Smooth muscle cell (in vitro differentiated cells): Measurements from ENCODE around the gene DVL2. TPM values are rescaled to one million over a fixed set of nuclear protein-coding genes. Genes with fewer than 3 reads are reported as not detected.

Experiments
- DNase-seq: peaks from one replicate; lab custom pipeline; 2025; ENCODE audit not compliant: unreplicated experiment; lab: John Stamatoyannopoulos, UW
- H2AFZ ChIP-seq: fragments of 200-600 bp; sonication (generic); 2 replicates; pipeline ENCODE4 v1.6.0; 2016; ENCODE audit warnings: antibody characterized with exemption, low read depth, mild to moderate bottlenecking
- H3F3A ChIP-seq: fragments of 200-600 bp; sonication (generic); 2 replicates; pipeline ENCODE4 v1.6.0; 2017; ENCODE audit warnings: antibody characterized with exemption, low read depth
- H3K27ac ChIP-seq: fragments of 200-600 bp; sonication (generic); 2 replicates; pipeline ENCODE4 v1.5.1; 2016; ENCODE audit warnings: low read depth, mild to moderate bottlenecking
- H3K27me3 ChIP-seq: fragments of 200-600 bp; sonication (generic); 2 replicates; pipeline ENCODE4 v1.6.1; 2016; ENCODE audit warnings: low read depth, mild to moderate bottlenecking
- H3K36me3 ChIP-seq: fragments of 200-600 bp; sonication (generic); 2 replicates; pipeline ENCODE4 v1.5.1; 2016; ENCODE audit warnings: low read depth
- H3K4me1 ChIP-seq: fragments of 200-600 bp; sonication (generic); 2 replicates; pipeline ENCODE4 v1.5.1; 2016; ENCODE audit warnings: low read depth
- H3K4me2 ChIP-seq: fragments of 200-600 bp; sonication (generic); 2 replicates; pipeline ENCODE4 v1.6.0; 2016; ENCODE audit warnings: mild to moderate bottlenecking
- H3K4me3 ChIP-seq: fragments of 200-600 bp; sonication (generic); 2 replicates; pipeline ENCODE4 v1.5.1; 2016; ENCODE audit warnings: mild to moderate bottlenecking
- H3K79me2 ChIP-seq: fragments of 200-600 bp; sonication (generic); 2 replicates; pipeline ENCODE4 v1.6.0; 2016; ENCODE audit warnings: low read depth, mild to moderate bottlenecking
- H3K9ac ChIP-seq: fragments of 200-600 bp; sonication (generic); 2 replicates; pipeline ENCODE4 v1.6.0; 2016; ENCODE audit warnings: low read depth
- H3K9me3 ChIP-seq: fragments of 200-600 bp; sonication (generic); replicated peaks from 2 replicates; pipeline ENCODE4 v1.5.1; 2016; ENCODE audit warnings: low read depth
- H4K20me1 ChIP-seq: fragments of 200-600 bp; sonication (generic); 2 replicates; pipeline ENCODE4 v1.6.0; 2016; ENCODE audit warnings: low read depth
- CTCF ChIP-seq: fragments of 200-600 bp; sonication (generic); IDR thresholded peaks from 2 replicates; pipeline ENCODE4 v1.5.1; 2017; ENCODE audit warnings: borderline replicate concordance, mild to moderate bottlenecking, antibody characterized with exemption; ENCODE audit not compliant: insufficient read depth, poor library complexity, severe bottlenecking
- WGBS: methylation state at CpG from one replicate; pipeline ENCODE4 v1.1.7; 2016; ENCODE audit warnings: low lambda C conversion rate; 5-methylcytosine and 5-hydroxymethylcytosine counted together
- polyA plus RNA-seq: library from polyadenylated mRNA; unstranded; fragments of >200 nt; fragmentation: Nextera tagmentation; extraction: Ambion mirVana; gene quantifications from 2 replicates; pipeline ENCODE4 v1.2.1, GENCODE V29; 2016
- total RNA-seq: library from RNA; depleted of rRNA; stranded (reverse); fragments of >200 nt; gene quantifications from 2 replicates; pipeline ENCODE4 v1.2.3, GENCODE V29; 2014

The DVL2 gene
- total and polyA plus RNA-seq, 2 experiments from 2014 or later = 31.8 to 49.6 TPM

GRCh38 chr17:7256766-7257456, 22.6 kb upstream of the DVL2 start:
- H3K27me3 ChIP-seq = peaks cover 15% of the 10 kb centered on the region
- TF ChIP-seq CTCF = no peak
- peaks cover 8% of the 10 kb centered on the region for H3K4me1 ChIP-seq
- no peaks in the 10 kb centered on the region for H4K20me1 ChIP-seq
- no peak overlapping the region for H3K9ac ChIP-seq
- no peaks in the 10 kb centered on the region for H3K9me3 ChIP-seq
- no peak overlapping the region for H2AFZ ChIP-seq
- DNase-seq = no peak
- H3F3A ChIP-seq = peaks cover 5% of the 10 kb centered on the region
- H3K36me3 ChIP-seq = no peaks in the 10 kb centered on the region
- H3K4me3 ChIP-seq = no peak overlapping the region
- no peak overlapping the region for H3K27ac ChIP-seq
- H3K4me2 ChIP-seq = no peak overlapping the region
- peaks cover 7% of the 10 kb centered on the region for H3K79me2 ChIP-seq
- 96% methylated on average over 8 of the region's 8 CpGs for WGBS

GRCh38 chr17:7254511-7254910, 20.2 kb upstream of the DVL2 start:
- TF ChIP-seq CTCF = no peak
- no peak overlapping the region for H2AFZ ChIP-seq
- no peak overlapping the region for H3K4me2 ChIP-seq
- peaks cover 26% of the 10 kb centered on the region for H3K79me2 ChIP-seq
- H3F3A ChIP-seq = peaks cover 3% of the 10 kb centered on the region
- H3K9me3 ChIP-seq = no peaks in the 10 kb centered on the region
- WGBS = 98% methylated on average over 4 of the region's 4 CpGs
- H3K27ac ChIP-seq = no peak overlapping the region
- no peaks in the 10 kb centered on the region for H3K27me3 ChIP-seq
- H4K20me1 ChIP-seq = peaks cover 4% of the 10 kb centered on the region
- no peak overlapping the region for H3K4me3 ChIP-seq
- H3K4me1 ChIP-seq = peaks cover 18% of the 10 kb centered on the region
- H3K36me3 ChIP-seq = no peaks in the 10 kb centered on the region
- H3K9ac ChIP-seq = no peak overlapping the region
- DNase-seq = no peak

GRCh38 chr17:7253082-7253481, 18.8 kb upstream of the DVL2 start:
- no peaks in the 10 kb centered on the region for H3K27me3 ChIP-seq
- H3K27ac ChIP-seq = peak overlapping the region; percentile 99
- WGBS = 87% methylated on average over 5 of the region's 5 CpGs
- peaks cover 40% of the 10 kb centered on the region for H3K79me2 ChIP-seq
- peaks cover 8% of the 10 kb centered on the region for H4K20me1 ChIP-seq
- H3K4me2 ChIP-seq = peak overlapping the region; percentile 91
- H3K4me3 ChIP-seq = peak overlapping the region; percentile 100
- no peaks in the 10 kb centered on the region for H3F3A ChIP-seq
- peaks cover 18% of the 10 kb centered on the region for H3K4me1 ChIP-seq
- no peaks in the 10 kb centered on the region for H3K9me3 ChIP-seq
- H3K9ac ChIP-seq = peak overlapping the region; percentile 97
- no peak overlapping the region for H2AFZ ChIP-seq
- TF ChIP-seq CTCF = no peak
- no peak for DNase-seq
- H3K36me3 ChIP-seq = no peaks in the 10 kb centered on the region
